Omental fat pad (tissue), 4 donors: Measurements from ENCODE around the gene ACAN. TPM values are rescaled to one million over a fixed set of nuclear protein-coding genes. Genes with fewer than 3 reads are reported as not detected.
"Not testable (repeated sequence)": the region's sequence is repeated elsewhere in the genome, so short reads cannot be mapped to it uniquely, and the experiment has no call there.

Experiments
- ATAC-seq: fragments of 150-250 bp; one replicate; pipeline ENCODE4 v1.9.1; 2016; ENCODE audit warnings: mild to moderate bottlenecking, moderate library complexity; ENCODE audit not compliant: low FRiP score
- DNase-seq: peaks from one replicate; pipeline ENCODE4 v3.0.0-alpha.2; 2019; ENCODE audit warnings: low spot score
- total RNA-seq, 4 donors: library from RNA; depleted of rRNA; stranded (reverse); fragments of >200 nt; gene quantifications; one replicate each; pipeline ENCODE4 v1.1.0, GENCODE V29; 2016
- TF ChIP-seq, protein P1 (sequence below), 3 donors: fragments of 450-650 bp; IDR thresholded peaks; one replicate each; pipeline ENCODE4 v1.5.1; 2016 to 2017; ENCODE audit warnings: antibody characterized with exemption in 3 of 3, mild to moderate bottlenecking in 3 of 3, moderate library complexity in 2 of 3

Gene ACAN
- total RNA-seq, 4 donors from 2014 or later = 0.06 to 0.12 TPM; not detected in 2

DNA sequence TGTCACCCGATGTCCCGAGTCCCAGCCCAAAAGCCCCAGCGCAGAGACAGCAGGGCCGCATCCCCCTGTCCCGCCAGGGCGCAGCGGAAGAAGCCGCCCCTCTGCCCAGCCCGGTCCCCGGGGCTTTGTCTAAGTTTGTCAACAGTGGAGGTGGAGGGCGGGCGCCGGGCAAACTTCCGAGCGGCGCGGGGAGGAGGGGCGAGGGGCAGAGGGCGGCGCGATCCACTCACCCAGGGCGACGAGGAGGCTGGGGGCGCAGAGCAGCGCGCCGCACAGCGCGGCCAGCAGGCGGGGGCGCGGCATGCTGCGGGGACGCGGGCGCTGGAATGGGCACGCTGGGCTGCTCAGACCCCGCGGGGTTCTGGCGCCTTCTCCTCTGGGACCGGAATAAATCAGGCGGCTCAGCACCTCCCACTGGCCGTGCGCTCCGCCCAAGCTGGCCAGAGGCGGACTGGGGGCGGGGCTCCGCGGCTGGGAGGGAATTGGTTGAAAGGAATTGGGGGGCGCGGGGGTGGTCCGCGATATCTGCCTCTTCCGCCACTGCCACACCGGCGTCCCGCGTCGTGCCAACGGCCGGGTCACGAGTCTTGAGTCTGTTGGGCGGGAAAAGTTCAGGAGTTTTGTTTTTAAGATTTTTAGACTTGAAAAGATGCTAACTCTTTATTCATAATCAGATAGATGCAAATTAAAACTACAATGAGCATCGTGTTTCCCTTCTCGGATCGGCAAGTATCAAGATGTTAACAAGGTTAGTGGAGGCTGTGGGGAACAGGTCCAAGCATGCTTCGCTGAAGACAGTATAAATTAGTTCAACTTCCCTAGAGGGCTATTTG, 110.0 kb downstream of the ACAN start, which contains the start of gene MFGE8:
MFGE8 (minus strand) TSS at position 363 of the 833 bp plus-strand sequence; CDS start at position 303, 60 bp downstream.
- ATAC-seq = peak; percentile 84
- TF ChIP-seq, protein P1, sequence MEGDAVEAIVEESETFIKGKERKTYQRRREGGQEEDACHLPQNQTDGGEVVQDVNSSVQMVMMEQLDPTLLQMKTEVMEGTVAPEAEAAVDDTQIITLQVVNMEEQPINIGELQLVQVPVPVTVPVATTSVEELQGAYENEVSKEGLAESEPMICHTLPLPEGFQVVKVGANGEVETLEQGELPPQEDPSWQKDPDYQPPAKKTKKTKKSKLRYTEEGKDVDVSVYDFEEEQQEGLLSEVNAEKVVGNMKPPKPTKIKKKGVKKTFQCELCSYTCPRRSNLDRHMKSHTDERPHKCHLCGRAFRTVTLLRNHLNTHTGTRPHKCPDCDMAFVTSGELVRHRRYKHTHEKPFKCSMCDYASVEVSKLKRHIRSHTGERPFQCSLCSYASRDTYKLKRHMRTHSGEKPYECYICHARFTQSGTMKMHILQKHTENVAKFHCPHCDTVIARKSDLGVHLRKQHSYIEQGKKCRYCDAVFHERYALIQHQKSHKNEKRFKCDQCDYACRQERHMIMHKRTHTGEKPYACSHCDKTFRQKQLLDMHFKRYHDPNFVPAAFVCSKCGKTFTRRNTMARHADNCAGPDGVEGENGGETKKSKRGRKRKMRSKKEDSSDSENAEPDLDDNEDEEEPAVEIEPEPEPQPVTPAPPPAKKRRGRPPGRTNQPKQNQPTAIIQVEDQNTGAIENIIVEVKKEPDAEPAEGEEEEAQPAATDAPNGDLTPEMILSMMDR (IDR thresholded peaks at IDR 0.05) = no peak
- DNase-seq = peak; percentile 64

- ATAC-seq = no peak
- no peak for DNase-seq
- TF ChIP-seq, protein P1 (IDR thresholded peaks at IDR 0.05) = no peak
Measured at GRCh38 chr15:88913850-88914169, 110.6 kb downstream of the ACAN start.

- DNase-seq (no peak), ATAC-seq (no peak)
- TF ChIP-seq, protein P1 (IDR thresholded peaks at IDR 0.05) = no peak
Measured at GRCh38 chr15:88915354-88915753, 112.1 kb downstream of the ACAN start.

DNA sequence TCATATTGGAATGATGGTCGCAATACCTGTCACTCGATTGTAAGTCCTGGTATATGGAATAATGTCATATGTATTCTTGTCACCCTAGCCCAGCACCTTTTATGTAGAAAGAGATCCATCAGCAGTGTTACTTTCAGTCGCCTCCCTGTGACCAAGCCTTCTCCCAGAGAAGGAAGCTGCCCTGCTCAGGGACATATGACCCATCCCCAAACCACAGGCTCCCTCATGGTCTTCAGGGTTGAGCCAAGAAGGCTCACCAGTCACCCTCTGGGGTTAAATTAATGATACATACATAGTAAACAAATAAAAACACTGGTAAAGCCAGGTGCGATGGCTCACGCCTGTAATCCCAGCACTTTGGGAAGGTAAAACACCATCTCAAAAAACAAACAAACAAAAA, 114.5 kb downstream of the ACAN start:
- no peak for ATAC-seq

DNA sequence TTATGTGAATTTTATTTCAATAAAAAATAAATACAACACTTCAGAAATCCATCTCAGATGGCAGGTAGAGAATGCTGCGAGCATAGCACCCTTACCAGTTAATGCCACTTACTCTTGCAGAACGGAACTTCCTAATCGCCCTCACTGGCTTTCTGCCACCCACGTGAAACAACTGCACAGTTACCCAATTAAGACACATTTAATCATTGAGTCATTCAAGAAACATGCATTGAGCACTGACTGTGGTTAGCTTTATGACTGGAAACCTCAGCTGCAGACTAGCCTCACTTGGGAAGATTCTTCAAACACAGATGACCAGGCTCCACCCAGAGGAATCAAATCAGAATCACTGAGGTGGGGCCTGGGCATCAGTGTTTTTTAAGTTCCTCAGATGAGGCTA, 115.5 kb downstream of the ACAN start:
- peak; percentile 72 for DNase-seq
- TF ChIP-seq, protein P1 (IDR thresholded peaks at IDR 0.05) = no peak
- ATAC-seq = peak; percentile 88

More for the DNA sequence above, 114.5 kb downstream of the ACAN start:
- TF ChIP-seq, protein P1 (IDR thresholded peaks at IDR 0.05) = no peak
- no peak for DNase-seq

DNA sequence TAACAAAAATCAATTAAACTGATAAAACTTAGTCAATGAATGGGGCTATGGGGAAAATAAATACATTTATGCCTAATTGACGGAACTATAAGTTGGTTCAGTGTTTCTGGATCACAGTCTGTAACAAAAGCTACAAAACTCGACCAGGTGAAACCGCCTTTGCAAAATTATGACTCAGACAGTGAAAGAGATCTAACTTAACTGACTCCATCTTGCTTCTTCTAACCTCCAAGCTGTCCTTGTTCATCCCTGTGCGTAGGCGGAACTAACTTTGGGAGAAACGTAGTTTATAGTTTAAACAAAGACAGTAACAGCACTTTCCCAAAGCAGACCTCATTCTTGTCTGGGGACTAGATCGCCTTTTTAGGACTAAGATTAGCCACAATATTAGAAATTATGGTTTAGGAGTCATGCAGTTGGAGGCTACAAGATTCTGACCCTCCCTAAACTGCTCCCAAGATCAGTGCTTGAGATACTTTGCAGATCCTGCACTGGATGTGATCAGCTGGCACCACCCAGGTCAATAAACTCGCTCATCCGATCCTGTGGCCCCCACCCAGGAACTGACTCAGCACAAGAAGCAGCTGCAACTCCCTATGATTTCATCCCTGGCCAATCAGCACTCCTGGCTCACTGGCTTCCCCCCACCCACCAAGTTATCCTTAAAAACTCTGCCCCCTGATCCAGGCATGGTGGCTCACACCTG, 117.1 kb downstream of the ACAN start:
- no peak for ATAC-seq
- TF ChIP-seq, protein P1 (IDR thresholded peaks at IDR 0.05) = no peak
- no peak for DNase-seq

- not testable (repeated sequence) for ATAC-seq, DNase-seq
Measured at GRCh38 chr15:88920892-88921435, 117.7 kb downstream of the ACAN start.
